Muscle layer of colon (tissue), 2 donors: Measurements from ENCODE around the gene IL26.
A peak's percentile ranks its signal among the peaks of the same experiment; 100 is the strongest.

Source experiments
- H3K27ac ChIP-seq: one replicate; pipeline ENCODE4 v1.7.0; 2013; ENCODE audit warnings: low read depth, mild to moderate bottlenecking, low read length, moderate library complexity
- H3K27me3 ChIP-seq, 2 donors: one replicate each; pipeline ENCODE4 v1.7.0; 2013; ENCODE audit warnings: low read length in 2 of 2, mild to moderate bottlenecking in 2 of 2; ENCODE audit not compliant: insufficient read depth in 2 of 2, control insufficient read depth in 1 of 2
- H3K36me3 ChIP-seq: one replicate; pipeline ENCODE4 v1.7.0; 2013; ENCODE audit warnings: mild to moderate bottlenecking, low read length; ENCODE audit not compliant: insufficient read depth
- H3K4me1 ChIP-seq: one replicate; pipeline ENCODE4 v1.7.0; 2013; ENCODE audit warnings: mild to moderate bottlenecking, low read length; ENCODE audit not compliant: insufficient read depth
- H3K4me3 ChIP-seq, 2 donors: one replicate each; pipeline ENCODE4 v1.7.0; 2013; ENCODE audit warnings: low read length in 2 of 2, low read depth in 1 of 2, mild to moderate bottlenecking in 1 of 2, moderate library complexity in 1 of 2
- H3K9ac ChIP-seq: one replicate; pipeline ENCODE4 v1.7.0; 2013; ENCODE audit warnings: low read length
- H3K9me3 ChIP-seq: one replicate; pipeline ENCODE4 v1.7.0; 2013; ENCODE audit warnings: mild to moderate bottlenecking, low read length
- donor health status: abdominal sarcoma.
- donor health status: Adenocarcinoma of cecum.

Gene IL26

GRCh38 chr12:68225576-68226476 lies at the start of gene IL26:
Gene IL26 (minus strand): TSS chr12:68225810. CDS start chr12:68225756, 54 bp downstream.
- H3K9me3 ChIP-seq = no peaks in the 10 kb centered on the region
- no peak within 1 kb of the TSS for H3K4me3 ChIP-seq
- no peaks in the 10 kb centered on the region for H3K27me3 ChIP-seq
- H3K9ac ChIP-seq = no peak within 1 kb of the TSS
- H3K4me1 ChIP-seq = peaks cover 15% of the 10 kb centered on the region
- H3K27ac ChIP-seq = peak within 1 kb of the TSS; percentile 5
- no peaks in the 10 kb centered on the region for H3K36me3 ChIP-seq

DNA sequence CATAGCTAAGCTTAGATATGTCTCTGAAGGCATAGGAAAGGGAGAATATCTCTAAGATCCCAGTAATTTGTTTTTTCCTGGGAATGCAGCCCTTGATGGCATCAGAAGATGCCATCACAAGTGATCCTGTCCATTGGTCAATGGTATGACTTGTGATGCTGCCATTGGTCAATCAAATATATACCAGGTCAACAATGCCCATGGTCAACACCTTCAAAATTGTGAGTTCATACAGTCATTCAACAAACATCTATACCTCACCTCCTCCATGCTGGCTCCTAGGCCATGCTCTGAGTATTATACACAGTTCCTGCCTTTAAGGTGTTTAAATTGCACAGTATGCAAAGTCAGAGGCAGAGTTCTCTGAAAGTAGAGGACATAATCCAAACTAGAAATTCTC lies 47.1 kb upstream of the IL26 start:
- Histone ChIP-seq H3K4me3 (no peak overlapping the region), H3K4me1 (no peaks in the 10 kb centered on the region), H3K27ac (no peak overlapping the region), H3K27me3 (no peaks in the 10 kb centered on the region), H3K9ac (no peak overlapping the region), H3K36me3 (no peaks in the 10 kb centered on the region), H3K9me3 (no peaks in the 10 kb centered on the region)

DNA sequence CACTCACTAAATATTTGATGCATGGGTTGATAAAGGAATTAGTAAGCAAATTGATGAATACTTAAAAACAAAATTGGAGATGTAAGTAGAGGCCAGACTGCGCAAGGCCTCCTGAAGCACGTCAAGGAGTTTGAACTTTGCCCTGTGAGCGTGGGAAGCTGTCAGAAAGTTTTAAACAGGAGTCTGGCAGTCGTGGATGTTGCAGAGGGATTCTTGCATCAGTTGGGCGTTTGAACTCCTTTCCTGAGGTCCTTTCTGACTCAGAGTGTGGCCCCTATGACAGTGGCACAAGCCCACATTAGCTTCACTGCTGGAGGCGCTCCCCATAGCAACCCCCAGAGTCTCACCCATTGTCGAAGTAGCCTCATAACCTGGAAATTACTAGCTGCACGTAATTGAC lies 45.7 kb upstream of the IL26 start:
- Histone ChIP-seq H3K27me3 (no peaks in the 10 kb centered on the region), H3K4me1 (no peaks in the 10 kb centered on the region), H3K36me3 (no peaks in the 10 kb centered on the region)

GRCh38 chr12:68270358-68270757 lies 44.7 kb upstream of the IL26 start:
- Histone ChIP-seq H3K4me3 (no peak overlapping the region), H3K27ac (no peak overlapping the region), H3K9me3 (no peaks in the 10 kb centered on the region), H3K9ac (no peak overlapping the region), H3K36me3 (no peaks in the 10 kb centered on the region), H3K27me3 (no peaks in the 10 kb centered on the region), H3K4me1 (no peaks in the 10 kb centered on the region)

More for the DNA sequence above, 45.7 kb upstream of the IL26 start:
- H3K27ac ChIP-seq = no peak overlapping the region
- H3K9ac ChIP-seq = no peak overlapping the region
- no peaks in the 10 kb centered on the region for H3K9me3 ChIP-seq
- no peak overlapping the region for H3K4me3 ChIP-seq

GRCh38 chr12:68269779-68270178 lies 44.2 kb upstream of the IL26 start:
- Histone ChIP-seq H3K9ac (no peak overlapping the region), H3K27me3 (no peaks in the 10 kb centered on the region), H3K9me3 (no peaks in the 10 kb centered on the region), H3K4me3 (no peak overlapping the region), H3K36me3 (no peaks in the 10 kb centered on the region), H3K4me1 (no peaks in the 10 kb centered on the region), H3K27ac (no peak overlapping the region)

GRCh38 chr12:68268967-68269366 lies 43.4 kb upstream of the IL26 start:
- Histone ChIP-seq H3K36me3 (no peaks in the 10 kb centered on the region), H3K4me3 (no peak overlapping the region), H3K9me3 (no peaks in the 10 kb centered on the region), H3K27ac (no peak overlapping the region), H3K4me1 (no peaks in the 10 kb centered on the region), H3K9ac (no peak overlapping the region), H3K27me3 (no peaks in the 10 kb centered on the region)

DNA sequence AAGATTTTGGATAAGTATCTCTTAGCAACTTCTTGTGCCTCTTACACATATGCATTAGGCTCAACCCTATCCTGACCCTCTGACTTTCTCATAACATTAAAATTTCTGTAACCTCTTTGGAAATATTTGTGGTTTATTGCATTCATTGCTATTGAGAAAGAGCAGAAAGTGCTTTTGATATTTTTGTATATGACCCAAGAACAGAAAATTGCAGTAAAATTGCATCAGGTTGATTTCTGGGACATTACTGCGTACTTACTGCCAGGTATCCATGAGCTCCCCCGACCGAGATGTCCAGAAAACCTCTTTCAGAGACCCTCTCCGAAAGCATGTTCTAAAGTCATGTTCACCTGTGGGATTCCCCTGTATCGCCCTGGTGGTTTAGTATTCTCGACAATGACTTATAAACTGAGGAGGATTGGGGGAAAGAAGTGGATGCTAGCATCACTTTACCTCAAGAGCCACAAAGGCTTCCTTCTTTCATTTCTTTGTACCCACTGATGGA lies 42.3 kb upstream of the IL26 start:
- H3K36me3 ChIP-seq = no peaks in the 10 kb centered on the region
- no peak overlapping the region for H3K27ac ChIP-seq
- no peaks in the 10 kb centered on the region for H3K27me3 ChIP-seq
- H3K4me3 ChIP-seq = no peak overlapping the region
- no peaks in the 10 kb centered on the region for H3K4me1 ChIP-seq
- H3K9ac ChIP-seq = no peak overlapping the region
- H3K9me3 ChIP-seq = no peaks in the 10 kb centered on the region

GRCh38 chr12:68264857-68265256 lies 39.2 kb upstream of the IL26 start:
- Histone ChIP-seq H3K4me1 (no peaks in the 10 kb centered on the region), H3K9me3 (no peaks in the 10 kb centered on the region), H3K9ac (no peak overlapping the region), H3K27me3 (no peaks in the 10 kb centered on the region), H3K36me3 (no peaks in the 10 kb centered on the region), H3K27ac (no peak overlapping the region), H3K4me3 (no peak overlapping the region)

DNA sequence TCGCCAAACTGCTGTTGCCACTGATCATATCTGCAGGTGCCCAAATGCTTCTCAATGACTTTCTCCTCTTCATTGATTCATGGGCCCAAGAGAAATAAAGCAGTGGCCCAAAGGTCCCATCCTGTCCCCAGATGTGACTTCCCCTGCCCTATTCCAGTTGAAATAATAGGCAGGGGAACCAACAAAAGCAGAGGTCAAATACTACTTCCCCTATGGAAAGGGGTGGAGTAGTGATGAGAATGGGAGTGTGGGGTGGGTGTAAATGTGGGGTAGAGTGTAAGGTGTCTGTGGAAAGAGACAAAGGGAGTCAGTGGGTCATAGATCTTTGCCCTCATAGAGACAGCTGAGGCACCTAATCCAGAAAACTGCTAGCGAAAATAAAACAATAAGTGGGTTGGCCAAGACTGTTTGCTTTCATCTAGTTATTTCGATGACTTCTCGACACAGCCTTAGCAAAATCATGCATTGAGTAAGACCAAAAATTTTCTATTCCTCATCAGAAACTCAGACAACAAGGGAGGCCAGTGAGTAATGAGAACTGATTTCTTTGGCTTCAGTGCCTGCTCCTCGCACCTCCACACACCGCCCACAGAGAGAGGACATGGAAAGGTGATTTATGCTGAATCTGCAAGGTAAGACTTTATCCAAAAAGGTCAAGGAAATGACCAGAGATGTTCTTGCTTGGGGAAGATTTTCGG lies 38.7 kb upstream of the IL26 start:
- Histone ChIP-seq H3K9me3 (no peaks in the 10 kb centered on the region), H3K27me3 (no peaks in the 10 kb centered on the region), H3K9ac (no peak overlapping the region), H3K36me3 (no peaks in the 10 kb centered on the region), H3K27ac (no peak overlapping the region), H3K4me3 (no peak overlapping the region), H3K4me1 (no peaks in the 10 kb centered on the region)

DNA sequence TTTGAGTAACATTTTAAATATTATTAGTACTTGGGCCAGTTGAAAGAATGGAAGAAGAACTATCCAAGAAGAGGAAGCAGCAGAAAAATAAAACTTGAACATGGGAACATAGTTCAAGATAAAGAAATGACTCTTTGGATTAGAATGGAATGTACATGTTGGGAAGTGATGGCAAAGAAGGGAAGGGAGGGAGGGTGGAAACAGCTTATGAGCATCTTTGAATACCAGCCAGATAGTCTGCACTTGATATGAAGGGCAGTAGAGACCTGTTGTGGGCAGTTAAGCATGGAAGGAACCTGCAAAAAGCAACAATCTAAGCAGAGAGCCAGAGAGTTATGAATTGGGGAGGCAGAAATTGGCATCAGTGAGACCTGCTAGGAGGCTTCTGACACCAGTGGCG lies 37.8 kb upstream of the IL26 start:
- Histone ChIP-seq H3K9ac (no peak overlapping the region), H3K27me3 (no peaks in the 10 kb centered on the region), H3K27ac (no peak overlapping the region), H3K9me3 (no peaks in the 10 kb centered on the region), H3K4me1 (no peaks in the 10 kb centered on the region), H3K36me3 (no peaks in the 10 kb centered on the region), H3K4me3 (no peak overlapping the region)

GRCh38 chr12:68261896-68262295 lies 36.3 kb upstream of the IL26 start:
- no peak overlapping the region for H3K4me3 ChIP-seq
- no peaks in the 10 kb centered on the region for H3K9me3 ChIP-seq
- no peak overlapping the region for H3K27ac ChIP-seq
- H3K27me3 ChIP-seq = no peaks in the 10 kb centered on the region
- H3K4me1 ChIP-seq = no peaks in the 10 kb centered on the region
- H3K36me3 ChIP-seq = no peaks in the 10 kb centered on the region
- no peak overlapping the region for H3K9ac ChIP-seq
